IMR-90 (cell line): ENCODE results near the gene GARNL3. TPM values are rescaled to one million over a fixed set of nuclear protein-coding genes. Genes with fewer than 3 reads are reported as not detected.

Experiments used
- ATAC-seq: fragments of 200-7000 bp; cut with Tn5 transposase; 2 replicates; pipeline ENCODE4 v1.9.1; 2020; ENCODE audit warnings: low read depth, mild to moderate bottlenecking, moderate library complexity
- BruUV-seq: library from RNA; stranded (reverse); fragments of 400-500 nt; replicated peaks from 2 replicates; lab custom pipeline; 2021; lab: Mats Ljungman, UMichigan
- CTCF ChIA-PET: fragments of 300-600 bp; formaldehyde crosslinking; extraction: SDS; loops from one replicate; lab custom pipeline; 2021; ENCODE audit warnings: antibody characterized with exemption; lab: Yijun Ruan, JAX
- POLR2A ChIA-PET: fragments of 300-600 bp; sonication (Branson Sonifier 250); formaldehyde crosslinking; loops from one replicate; lab custom pipeline; 2022; ENCODE audit warnings: antibody characterized with exemption; ENCODE audit not compliant: unreplicated experiment; lab: Charles Lee
- DNase-seq: peaks from one replicate; pipeline ENCODE4 v3.0.0; 2013
- H2AFZ ChIP-seq: replicated peaks from 2 replicates; pipeline ENCODE3; 2013; ENCODE audit warnings: low read length, mild to moderate bottlenecking; ENCODE audit not compliant: poor library complexity
- H2AK5ac ChIP-seq: 2 replicates; pipeline ENCODE4 v1.6.1; 2013; ENCODE audit warnings: low read depth, low read length, inconsistent platforms
- H2AK9ac ChIP-seq: replicated peaks from 2 replicates; pipeline ENCODE3; 2013; ENCODE audit warnings: mild to moderate bottlenecking, low read depth, low read length, moderate library complexity; ENCODE audit not compliant: poor library complexity
- H2BK120ac ChIP-seq: 2 replicates; pipeline ENCODE4 v1.6.1; 2013; ENCODE audit warnings: low read depth, low read length, inconsistent platforms
- H2BK15ac ChIP-seq: 3 replicates; pipeline ENCODE4 v1.6.1; 2013; ENCODE audit warnings: low read depth, low read length, inconsistent platforms
- H2BK20ac ChIP-seq: 2 replicates; pipeline ENCODE4 v1.6.1; 2013; ENCODE audit warnings: low read depth, mild to moderate bottlenecking, inconsistent platforms, low read length, moderate library complexity
- H2BK5ac ChIP-seq: 2 replicates; pipeline ENCODE4 v1.6.1; 2013; ENCODE audit warnings: mild to moderate bottlenecking, low read depth, low read length, inconsistent platforms; ENCODE audit not compliant: poor library complexity, severe bottlenecking
- H3K14ac ChIP-seq: replicated peaks from 2 replicates; pipeline ENCODE4 v1.6.1; 2013; ENCODE audit warnings: low read depth, low read length, inconsistent platforms
- H3K18ac ChIP-seq: 2 replicates; pipeline ENCODE4 v1.6.1; 2013; ENCODE audit warnings: low read depth, low read length, control low read depth
- H3K23ac ChIP-seq: 2 replicates; pipeline ENCODE4 v1.6.1; 2013; ENCODE audit warnings: low read depth, low read length, inconsistent platforms
- H3K27ac ChIP-seq: 2 replicates; pipeline ENCODE4 v1.5.1; 2013; ENCODE audit warnings: mild to moderate bottlenecking, control low read depth, low read length; ENCODE audit not compliant: insufficient read depth
- H3K27me3 ChIP-seq: 2 replicates; pipeline ENCODE4 v1.6.1; 2013; ENCODE audit warnings: low read length; ENCODE audit not compliant: control insufficient read depth, insufficient read depth
- H3K36me3 ChIP-seq: 2 replicates; pipeline ENCODE4 v1.6.1; 2013; ENCODE audit warnings: low read length, mixed read lengths; ENCODE audit not compliant: control insufficient read depth, insufficient read depth
- H3K4ac ChIP-seq: 2 replicates; pipeline ENCODE4 v1.6.1; 2013; ENCODE audit warnings: low read depth, low read length, inconsistent platforms
- H3K4me1 ChIP-seq: 2 replicates; pipeline ENCODE4 v1.6.1; 2013; ENCODE audit warnings: low read length, mixed read lengths; ENCODE audit not compliant: control insufficient read depth, insufficient read depth
- H3K4me2 ChIP-seq: 2 replicates; pipeline ENCODE4 v1.6.1; 2013; ENCODE audit warnings: low read depth, mild to moderate bottlenecking, control low read depth, low read length, moderate library complexity
- H3K4me3 ChIP-seq: 2 replicates; pipeline ENCODE4 v1.5.1; 2013; ENCODE audit warnings: low read depth, mild to moderate bottlenecking, control low read depth, low read length, moderate library complexity; ENCODE audit not compliant: insufficient read depth
- H3K56ac ChIP-seq: 2 replicates; pipeline ENCODE4 v1.6.1; 2013; ENCODE audit warnings: low read length, inconsistent platforms; ENCODE audit not compliant: insufficient read depth; ENCODE audit errors: extremely low read depth
- H3K79me1 ChIP-seq, 2 experiments: 2 replicates each; pipeline ENCODE4 v1.6.1; 2013; ENCODE audit warnings: low read length in 2 of 2, inconsistent platforms in 1 of 2, low read depth in 1 of 2
- H3K9ac ChIP-seq: 2 replicates; pipeline ENCODE4 v1.6.1; 2013; ENCODE audit warnings: low read depth, low read length, control low read depth
- H3K9me1 ChIP-seq: 2 replicates; pipeline ENCODE4 v1.6.1; 2013; ENCODE audit warnings: low read length, inconsistent platforms; ENCODE audit not compliant: insufficient read depth
- H3K9me3 ChIP-seq: 2 replicates; pipeline ENCODE4 v1.6.1; 2013; ENCODE audit warnings: low read length; ENCODE audit not compliant: control insufficient read depth, insufficient read depth
- H4K20me1 ChIP-seq: 2 replicates; pipeline ENCODE4 v1.6.1; 2013; ENCODE audit warnings: low read length, inconsistent platforms; ENCODE audit not compliant: insufficient read depth
- H4K5ac ChIP-seq: 2 replicates; pipeline ENCODE4 v1.6.1; 2013; ENCODE audit warnings: mild to moderate bottlenecking, low read depth, low read length, control low read depth
- H4K8ac ChIP-seq, 2 experiments: 2 replicates each; pipeline ENCODE4 v1.6.1; 2013; ENCODE audit warnings: low read depth in 2 of 2, low read length in 2 of 2, control low read depth in 1 of 2, inconsistent platforms in 1 of 2
- H4K91ac ChIP-seq: 2 replicates; pipeline ENCODE4 v1.6.1; 2013; ENCODE audit warnings: low read depth, low read length, inconsistent platforms; ENCODE audit not compliant: insufficient read depth
- CHD1 ChIP-seq: IDR thresholded peaks from 2 replicates; pipeline ENCODE4 v1.6.1; 2012; ENCODE audit warnings: low read depth, low read length, improper control_type of control experiment
- NFE2L2 ChIP-seq: fragments of 150-350 bp; IDR thresholded peaks from 2 replicates; pipeline ENCODE4 v1.6.1; 2016; ENCODE audit warnings: low read depth, mild to moderate bottlenecking, low read length
- WGBS, 2 experiments: methylation state at CpG; one replicate each; pipeline versions ENCODE4 v1.1.5 to v1.1.7; 2013; ENCODE audit warnings: missing lambda C conversion rate in 2 of 2; ENCODE audit not compliant: insufficient read length in 1 of 2; ENCODE audit errors: extremely low coverage in 2 of 2; 5-methylcytosine and 5-hydroxymethylcytosine counted together
- dilution Hi-C: fragments of 300-500 bp; cut with HindIII; formaldehyde crosslinking; loops from one replicate; pipeline ENCODE4 v1.14.3; 2018; ENCODE audit warnings: low sequenced_read_pairs; ENCODE audit not compliant: unreplicated experiment
- in situ Hi-C: fragments of 300-500 bp; cut with MboI; formaldehyde crosslinking; loops from 3 replicates; pipeline ENCODE4 v1.14.3; 2019; ENCODE audit warnings: low sequenced_read_pairs, inconsistent platforms, mixed read lengths
- intact Hi-C: fragments of 100-400 bp; cut with micrococcal nuclease; formaldehyde crosslinking; loops from 2 replicates; pipeline ENCODE4 v1.10.0; 2022
- polyA plus RNA-seq, 3 experiments: library from polyadenylated mRNA; depleted of rRNA; stranded (reverse); fragments of >200 nt; gene quantifications; 2 replicates each; pipeline ENCODE4 v1.2.3, GENCODE V29; 2012; ENCODE audit warnings: low replicate concordance in 1 of 3
- total RNA-seq: library from RNA; depleted of rRNA; stranded (reverse); fragments of >200 nt; gene quantifications from 2 replicates; pipeline ENCODE4 v1.2.3, GENCODE V29; 2012

Gene GARNL3
- total and polyA plus RNA-seq, 2 of the 4 experiments (the other 2 are of a cell fraction), result 1.9 to 5.0 TPM

GRCh38 chr9:127253446-127253845 lies 11.1 kb upstream of the GARNL3 start:
- Histone ChIP-seq H2BK5ac (no peak overlapping the region), H3K79me1 (no peaks in the 10 kb centered on the region), H4K91ac (no peak overlapping the region), H4K8ac (no peak overlapping the region), H3K27me3 (no peaks in the 10 kb centered on the region), H3K56ac (no peak overlapping the region), H3K4me3 (no peak overlapping the region), H3K9me3 (no peaks in the 10 kb centered on the region), H2BK20ac (no peak overlapping the region), H2AFZ (no peak overlapping the region), H3K18ac (no peak overlapping the region), H3K23ac (no peak overlapping the region), H2AK5ac (no peak overlapping the region), H2BK120ac (no peak overlapping the region), H3K36me3 (no peaks in the 10 kb centered on the region), H2AK9ac (no peak overlapping the region), H4K20me1 (no peaks in the 10 kb centered on the region), H3K27ac (no peak overlapping the region), H4K5ac (no peak overlapping the region), H3K4me2 (no peak overlapping the region), H3K14ac (no peak overlapping the region), H3K9ac (no peak overlapping the region), H3K4ac (no peak overlapping the region), H3K9me1 (no peaks in the 10 kb centered on the region), H2BK15ac (no peak overlapping the region), H3K4me1 (no peaks in the 10 kb centered on the region)
- in situ Hi-C loops, result no loop called here
- TF ChIP-seq CHD1, result no peak
- no peak for TF ChIP-seq NFE2L2
- WGBS, 2 experiments, result 75% methylated on average over 1 of the region's 2 CpGs; no CpG with 5 or more reads in 1 of the 2 experiments
- intact Hi-C loops, result no loop called here
- POLR2A ChIA-PET, result no interaction called here
- no peak for DNase-seq
- CTCF ChIA-PET, result interaction anchor here (1.2 kb wide), 1 partner anchor 10 kb away, joined by 3 read pairs; no protein-coding TSS in a partner anchor
- BruUV-seq, result no TSS peak
- no peak for ATAC-seq
- dilution Hi-C loops, result no loop called here
